ENCODE data around the gene LRRC46. TPM values are rescaled to one million over a fixed set of nuclear protein-coding genes. Genes with fewer than 3 reads are reported as not detected.

LRRC46 gene
- total and polyA plus RNA-seq, 5 donors from 2014 or later = 0.11 to 0.48 (median 0.20) TPM

DNA sequence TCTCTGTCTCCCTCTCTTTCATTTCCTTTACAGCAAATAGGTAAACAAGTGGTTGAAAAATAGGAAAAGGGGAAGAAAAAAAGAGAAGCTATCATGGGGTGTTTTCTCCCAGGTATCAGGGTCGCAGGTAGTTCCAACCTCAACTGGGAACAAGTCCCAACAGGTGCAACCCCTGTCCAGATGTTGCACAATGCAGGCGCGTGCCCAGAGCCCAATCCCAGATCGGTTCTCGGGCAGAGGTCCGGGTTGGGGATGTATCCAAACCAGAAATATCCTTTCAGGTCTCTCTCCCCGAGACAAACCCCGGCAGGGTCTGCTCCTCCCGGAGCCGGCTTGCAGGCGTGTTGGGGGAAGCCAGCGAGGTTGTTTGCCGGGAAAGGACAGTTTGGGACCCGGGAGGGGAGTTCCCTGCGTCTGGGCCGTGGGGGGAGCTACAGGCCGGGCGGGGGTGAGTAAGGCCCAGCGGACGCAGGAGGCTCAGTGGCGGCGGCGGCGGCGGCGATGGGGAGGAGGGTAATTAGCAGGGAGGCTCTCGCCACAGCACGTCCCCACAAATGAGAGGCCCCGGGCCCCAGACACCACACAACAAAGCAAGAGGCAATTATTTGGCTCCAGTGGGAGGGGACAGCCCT is 40.7 kb downstream of the LRRC46 start:
- Mint-ChIP-seq H3K36me3 (no peaks in the 10 kb centered on the region), H3K27me3 (peaks cover 55% of the 10 kb centered on the region), H3K4me3 (no peak overlapping the region), H3K9me3 (peaks cover 0 to 1% (median 0%) of the 10 kb centered on the region in 7 donors), H3K4me1 (no peaks in the 10 kb centered on the region), H3K27ac (no peak overlapping the region)
- no peaks in the 10 kb centered on the region for H3K36me3 ChIP-seq (ENCODE audit: control insufficient read depth, insufficient read depth, low read length)
- no peak overlapping the region for H3K4me3 ChIP-seq (ENCODE audit: low read depth, low read length)
- H3K27ac ChIP-seq (ENCODE audit: insufficient read depth, low read length, poor library complexity, severe bottlenecking) = no peak overlapping the region
- no peaks in the 10 kb centered on the region for H3K9me3 ChIP-seq (ENCODE audit: control insufficient read depth in 2 of 2, low read length in 2 of 2)
- no peaks in the 10 kb centered on the region for H3K4me1 ChIP-seq (ENCODE audit: control insufficient read depth, insufficient read depth, low read length, poor library complexity, severe bottlenecking)
- ATAC-seq (ENCODE audit: low read depth in 2 of 2) = no peak
- DNase-seq = no peak
- H3K27me3 ChIP-seq (ENCODE audit: control insufficient read depth, insufficient read depth, low read length) = peaks cover 11% of the 10 kb centered on the region

DNA sequence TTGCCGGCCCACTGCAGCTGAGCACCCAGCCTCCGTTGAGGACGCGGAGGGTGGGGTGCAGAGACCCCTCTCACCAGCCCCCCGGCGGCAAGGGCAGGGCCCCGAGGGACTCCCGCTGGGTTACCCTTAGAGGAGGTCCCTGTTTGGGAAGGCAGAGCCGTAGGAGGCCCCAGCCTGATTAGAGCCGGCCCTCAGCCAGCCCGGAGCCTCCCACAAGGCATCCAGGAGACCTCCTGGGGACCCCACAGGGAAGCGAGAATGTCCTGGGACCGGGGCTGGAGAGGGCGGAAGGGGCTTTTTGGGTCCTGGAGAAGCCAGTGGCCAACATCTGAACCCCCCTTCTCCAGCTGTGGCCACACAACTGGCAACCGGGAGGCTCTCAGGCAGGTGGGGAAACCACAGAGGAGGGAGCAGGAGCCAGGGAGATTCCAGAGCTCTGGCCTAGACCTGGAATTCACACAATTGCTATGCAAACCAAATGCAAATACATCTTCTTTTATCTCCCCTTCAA is 41.2 kb downstream of the LRRC46 start:
- no peak for DNase-seq

DNA sequence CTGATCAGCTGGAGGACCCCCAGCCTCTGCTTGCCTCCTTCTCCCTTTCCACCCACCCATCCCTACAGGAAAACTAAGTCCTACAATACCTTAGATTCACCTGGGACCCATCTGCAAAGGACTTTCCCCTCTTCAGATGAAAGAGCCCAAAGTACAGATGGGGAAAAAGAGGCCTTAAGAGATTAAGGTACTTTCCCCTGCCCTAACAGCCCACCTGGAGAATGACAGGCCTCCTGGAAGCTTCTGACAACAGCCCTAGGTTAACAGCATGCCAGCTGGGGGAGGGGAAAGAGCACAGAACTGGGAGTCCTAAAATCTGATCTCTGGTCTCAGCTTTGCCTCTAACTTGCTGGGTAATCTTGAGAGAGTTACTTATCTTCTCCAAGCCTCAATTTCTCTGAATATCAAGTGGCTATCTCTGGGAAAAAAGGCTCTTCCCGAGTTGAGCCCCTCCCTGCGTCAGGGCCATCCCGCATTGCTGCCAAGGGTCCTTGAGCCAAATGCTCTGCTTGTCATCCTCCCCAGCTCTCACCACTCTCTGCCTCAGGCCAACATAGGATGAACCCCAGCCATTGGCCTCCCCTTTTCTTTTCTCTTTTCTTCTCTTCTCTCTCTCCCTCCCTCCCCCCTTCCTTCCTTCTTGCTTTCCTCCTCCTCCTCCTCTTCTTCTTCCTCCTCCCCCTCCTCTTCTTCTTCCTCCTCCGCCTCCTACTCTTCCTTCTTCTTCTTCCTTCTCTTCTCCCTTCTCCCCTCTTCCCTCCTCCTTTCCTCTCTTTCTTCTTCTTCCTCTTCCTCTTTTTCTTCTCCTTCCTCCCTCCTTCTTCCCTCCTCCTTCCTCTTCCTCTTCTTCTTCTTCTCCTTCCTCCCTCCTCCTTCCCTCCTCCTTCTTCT is 42.0 kb downstream of the LRRC46 start:
- no peaks in the 10 kb centered on the region for H3K9me3 ChIP-seq (ENCODE audit: control insufficient read depth in 2 of 2, low read length in 2 of 2)
- H3K27me3 Mint-ChIP-seq = peaks cover 60% of the 10 kb centered on the region
- H3K27ac Mint-ChIP-seq = no peak overlapping the region

More for the DNA sequence above, 41.2 kb downstream of the LRRC46 start:
- Histone ChIP-seq H3K4me1 (ENCODE audit: control insufficient read depth, insufficient read depth, low read length, poor library complexity, severe bottlenecking) (no peaks in the 10 kb centered on the region), H3K4me3 (ENCODE audit: low read depth, low read length) (no peak overlapping the region), H3K27me3 (ENCODE audit: control insufficient read depth, insufficient read depth, low read length) (peaks cover 11% of the 10 kb centered on the region), H3K9me3 (ENCODE audit: control insufficient read depth in 2 of 2, low read length in 2 of 2) (no peaks in the 10 kb centered on the region), H3K27ac (ENCODE audit: insufficient read depth, low read length, poor library complexity, severe bottlenecking) (no peak overlapping the region), H3K36me3 (ENCODE audit: control insufficient read depth, insufficient read depth, low read length) (no peaks in the 10 kb centered on the region)
- ATAC-seq (ENCODE audit: low read depth in 2 of 2) = no peak
- H3K9me3 Mint-ChIP-seq = peaks cover 0 to 1% (median 0%) of the 10 kb centered on the region in 7 donors
- H3K4me3 Mint-ChIP-seq = no peak overlapping the region
- H3K27me3 Mint-ChIP-seq = peaks cover 59% of the 10 kb centered on the region
- no peaks in the 10 kb centered on the region for H3K36me3 Mint-ChIP-seq
- H3K27ac Mint-ChIP-seq = no peak overlapping the region
- H3K4me1 Mint-ChIP-seq = no peaks in the 10 kb centered on the region

DNA sequence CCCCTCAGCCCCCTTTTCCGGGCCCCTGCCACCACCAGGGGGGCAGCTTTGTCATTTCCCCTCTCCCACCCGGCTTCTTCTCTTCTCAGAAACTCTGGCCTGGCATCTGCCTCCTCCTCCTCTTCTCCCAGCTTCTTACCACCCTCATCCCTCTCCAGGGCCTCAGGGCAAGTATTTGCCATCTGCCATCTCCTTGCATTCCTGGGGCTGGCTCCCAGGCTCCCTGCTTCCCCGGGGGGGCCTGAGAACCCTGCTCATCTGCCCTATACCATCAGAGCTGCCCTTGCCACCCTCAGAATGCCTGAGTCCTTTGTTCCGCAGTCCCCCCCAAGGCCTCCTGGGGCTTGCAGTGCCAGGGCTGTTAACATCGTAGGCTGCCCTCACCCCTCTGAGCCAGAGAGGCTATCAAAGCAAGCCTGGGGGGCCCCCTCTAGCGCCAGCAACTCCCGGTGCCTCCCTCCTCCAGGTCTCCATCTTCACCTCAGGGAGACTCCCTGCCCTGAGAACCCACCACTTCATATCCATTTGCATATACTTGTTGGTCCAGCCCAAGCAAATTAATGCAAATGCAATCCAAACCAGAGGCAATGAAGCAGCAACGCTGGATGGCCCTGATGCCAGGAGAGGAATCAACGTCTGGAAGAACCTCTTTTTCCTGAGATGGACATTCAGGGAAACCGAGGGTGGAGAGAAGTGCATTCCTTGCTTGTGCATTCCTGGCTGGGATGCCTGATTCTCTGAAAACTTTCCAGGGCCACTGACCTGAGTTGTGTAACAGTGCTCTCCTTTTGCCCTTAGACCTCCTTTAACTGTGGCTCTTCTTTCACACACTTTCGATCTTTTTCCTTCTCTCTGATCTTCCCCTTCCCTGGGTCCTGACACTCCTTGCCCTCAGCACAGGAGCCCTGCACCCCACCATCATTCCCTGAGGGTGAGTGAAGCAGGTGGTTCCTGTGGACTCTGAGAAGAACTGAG is 43.8 kb downstream of the LRRC46 start:
- Mint-ChIP-seq H3K9me3 (peaks cover 0 to 4% (median 0%) of the 10 kb centered on the region in 7 donors), H3K27ac (peak overlapping the region in 2 of 3 donors; percentile 10 to 32), H3K36me3 (no peaks in the 10 kb centered on the region), H3K4me3 (no peak overlapping the region), H3K27me3 (peaks cover 53% of the 10 kb centered on the region), H3K4me1 (peaks cover 0 to 4% (median 0%) of the 10 kb centered on the region in 4 donors)
- Histone ChIP-seq H3K36me3 (ENCODE audit: control insufficient read depth, insufficient read depth, low read length) (no peaks in the 10 kb centered on the region), H3K4me3 (ENCODE audit: low read depth, low read length) (no peak overlapping the region), H3K27ac (ENCODE audit: insufficient read depth, low read length, poor library complexity, severe bottlenecking) (no peak overlapping the region), H3K9me3 (ENCODE audit: control insufficient read depth in 2 of 2, low read length in 2 of 2) (no peaks in the 10 kb centered on the region), H3K27me3 (ENCODE audit: control insufficient read depth, insufficient read depth, low read length) (peaks cover 8% of the 10 kb centered on the region), H3K4me1 (ENCODE audit: control insufficient read depth, insufficient read depth, low read length, poor library complexity, severe bottlenecking) (no peaks in the 10 kb centered on the region)
- ATAC-seq (ENCODE audit: low read depth in 2 of 2) (no peak), DNase-seq (no peak)

More for the DNA sequence above, 42.0 kb downstream of the LRRC46 start:
- Histone ChIP-seq H3K36me3 (ENCODE audit: control insufficient read depth, insufficient read depth, low read length) (no peaks in the 10 kb centered on the region), H3K27ac (ENCODE audit: insufficient read depth, low read length, poor library complexity, severe bottlenecking) (no peak overlapping the region), H3K4me1 (ENCODE audit: control insufficient read depth, insufficient read depth, low read length, poor library complexity, severe bottlenecking) (no peaks in the 10 kb centered on the region), H3K4me3 (ENCODE audit: low read depth, low read length) (no peak overlapping the region), H3K27me3 (ENCODE audit: control insufficient read depth, insufficient read depth, low read length) (peaks cover 11% of the 10 kb centered on the region)
- DNase-seq (no peak), ATAC-seq (ENCODE audit: low read depth in 2 of 2) (no peak)
- H3K36me3 Mint-ChIP-seq = no peaks in the 10 kb centered on the region
- H3K9me3 Mint-ChIP-seq = peaks cover 0 to 1% (median 0%) of the 10 kb centered on the region in 7 donors
- no peak overlapping the region for H3K4me3 Mint-ChIP-seq
- H3K4me1 Mint-ChIP-seq = no peaks in the 10 kb centered on the region

DNA sequence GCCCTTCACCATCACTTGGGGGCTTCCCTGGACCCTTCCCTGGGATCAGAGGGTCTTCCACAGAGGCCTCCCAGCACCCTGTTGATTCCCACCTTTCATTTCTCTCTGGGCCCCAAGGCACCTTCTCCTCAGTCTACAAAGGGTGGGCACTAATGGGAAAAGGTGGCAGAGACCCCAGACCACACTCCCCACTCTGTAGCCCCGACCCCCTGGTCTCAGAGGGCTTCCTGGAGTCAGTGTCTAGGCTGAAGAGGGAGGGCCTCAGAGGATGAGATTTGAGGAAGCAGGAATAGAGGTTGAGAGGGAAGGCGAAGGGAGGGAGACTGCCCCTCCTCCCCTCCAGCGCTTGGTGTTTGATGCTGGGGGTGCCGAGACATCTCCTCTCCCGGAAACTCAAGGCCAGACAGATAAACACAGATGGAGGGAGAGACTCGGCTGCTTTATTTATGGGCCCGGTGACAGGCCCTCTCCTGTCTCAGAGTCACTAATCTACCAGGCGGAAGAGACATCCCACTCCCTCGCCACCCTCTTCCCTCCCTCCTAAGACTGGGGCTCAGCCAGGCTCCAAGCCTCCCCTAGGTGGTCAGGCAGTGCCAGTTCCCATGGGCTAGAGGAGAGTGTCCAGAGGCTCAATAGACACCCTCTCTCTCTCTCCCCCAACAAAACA is 46.0 kb downstream of the LRRC46 start:
- no peaks in the 10 kb centered on the region for H3K9me3 ChIP-seq (ENCODE audit: control insufficient read depth in 2 of 2, low read length in 2 of 2)
- H3K4me1 ChIP-seq (ENCODE audit: control insufficient read depth, insufficient read depth, low read length, poor library complexity, severe bottlenecking) = peaks cover 4% of the 10 kb centered on the region
- no peak overlapping the region for H3K4me3 ChIP-seq (ENCODE audit: low read depth, low read length)
- no peaks in the 10 kb centered on the region for H3K36me3 ChIP-seq (ENCODE audit: control insufficient read depth, insufficient read depth, low read length)
- no peak overlapping the region for H3K27ac Mint-ChIP-seq
- H3K27me3 ChIP-seq (ENCODE audit: control insufficient read depth, insufficient read depth, low read length) = no peaks in the 10 kb centered on the region
- H3K4me1 Mint-ChIP-seq = peaks cover 0 to 4% (median 0%) of the 10 kb centered on the region in 4 donors
- no peak overlapping the region for H3K4me3 Mint-ChIP-seq
- no peaks in the 10 kb centered on the region for H3K36me3 Mint-ChIP-seq
- ATAC-seq (ENCODE audit: low read depth in 2 of 2) = no peak
- H3K27ac ChIP-seq (ENCODE audit: insufficient read depth, low read length, poor library complexity, severe bottlenecking) = no peak overlapping the region
- DNase-seq = no peak
- H3K9me3 Mint-ChIP-seq = peaks cover 0 to 2% (median 0%) of the 10 kb centered on the region in 7 donors
- peaks cover 37% of the 10 kb centered on the region for H3K27me3 Mint-ChIP-seq

DNA sequence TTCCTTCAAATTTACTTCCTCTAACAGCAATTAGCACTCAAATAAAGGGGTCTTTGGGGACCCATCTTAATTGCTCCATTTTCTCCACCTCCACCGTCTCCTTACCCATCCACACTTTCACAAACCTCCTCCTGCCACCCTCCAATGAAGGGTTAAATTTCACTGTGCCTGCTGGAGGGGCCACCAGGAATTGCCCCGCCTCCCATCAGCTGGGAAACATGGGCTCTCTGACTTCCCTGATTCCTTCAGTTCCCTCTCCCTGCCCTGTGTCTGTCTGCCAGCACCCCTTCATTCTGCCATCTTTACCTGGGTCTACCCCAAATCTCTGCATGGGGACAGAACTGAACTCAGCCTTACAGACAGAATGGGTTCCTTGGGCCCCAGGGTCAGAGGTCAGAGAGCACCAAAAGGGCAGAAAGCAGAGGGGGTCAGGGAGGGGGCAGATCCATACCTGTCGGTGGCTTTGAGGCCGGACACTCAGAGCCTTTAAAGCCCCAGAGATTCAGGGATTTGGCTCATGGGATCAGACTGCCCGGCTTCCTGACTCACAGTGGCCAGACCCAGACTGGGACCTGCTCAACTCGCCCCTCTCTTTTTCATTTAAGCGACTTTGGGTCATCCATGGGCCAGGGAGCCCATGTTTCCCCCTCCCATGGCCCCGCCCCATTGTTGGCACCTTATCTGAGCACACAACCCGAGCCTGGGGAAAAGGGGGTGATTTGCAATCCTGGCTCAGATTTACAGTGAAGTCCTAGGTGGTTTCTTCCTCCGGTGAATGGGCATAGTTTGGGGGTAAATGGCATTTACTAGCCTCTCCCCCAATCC is 46.9 kb downstream of the LRRC46 start:
- Mint-ChIP-seq H3K27ac (no peak overlapping the region), H3K36me3 (no peaks in the 10 kb centered on the region), H3K9me3 (peaks cover 0 to 2% (median 0%) of the 10 kb centered on the region in 7 donors), H3K4me3 (no peak overlapping the region), H3K4me1 (peaks cover 0 to 14% (median 4%) of the 10 kb centered on the region in 4 donors), H3K27me3 (peaks cover 40% of the 10 kb centered on the region)
- H3K4me1 ChIP-seq (ENCODE audit: control insufficient read depth, insufficient read depth, low read length, poor library complexity, severe bottlenecking) = peaks cover 8% of the 10 kb centered on the region
- no peak for ATAC-seq (ENCODE audit: low read depth in 2 of 2)
- DNase-seq = no peak
- no peak overlapping the region for H3K27ac ChIP-seq (ENCODE audit: insufficient read depth, low read length, poor library complexity, severe bottlenecking)
- H3K9me3 ChIP-seq (ENCODE audit: control insufficient read depth in 2 of 2, low read length in 2 of 2) = no peaks in the 10 kb centered on the region
- no peaks in the 10 kb centered on the region for H3K27me3 ChIP-seq (ENCODE audit: control insufficient read depth, insufficient read depth, low read length)
- H3K4me3 ChIP-seq (ENCODE audit: low read depth, low read length) = no peak overlapping the region
- H3K36me3 ChIP-seq (ENCODE audit: control insufficient read depth, insufficient read depth, low read length) = no peaks in the 10 kb centered on the region
